ENCODE data around the gene SIRT5. TPM values are rescaled to one million over a fixed set of nuclear protein-coding genes. Genes with fewer than 3 reads are reported as not detected.

Gene SIRT5
- total and polyA plus RNA-seq, 2 donors (not counting 1 experiment from before 2014, with no cell fraction given) = 8.1 to 16.3 TPM

DNA sequence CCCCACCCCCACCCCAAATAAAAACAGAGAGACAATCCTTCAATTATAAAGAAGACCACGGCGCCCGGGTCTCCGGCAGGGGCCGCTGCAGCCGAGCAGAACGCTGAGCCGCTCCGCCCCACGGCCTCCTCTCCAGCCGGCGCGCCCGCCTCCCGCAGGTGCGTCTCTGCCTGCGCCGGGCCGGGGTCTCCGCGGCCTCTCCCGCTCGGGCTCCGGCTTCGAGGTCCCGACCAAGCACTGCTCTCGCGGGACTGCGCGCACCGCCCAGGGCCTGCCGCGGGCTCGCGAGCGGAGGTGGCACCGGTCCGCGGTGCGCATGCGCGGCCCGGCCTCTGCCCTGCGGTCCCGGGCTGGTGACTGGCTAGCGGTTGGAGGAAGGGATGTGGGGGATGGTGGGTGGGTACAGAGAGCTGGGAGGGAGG lies 241 bp upstream of the SIRT5 start:
- DNase-seq (peak; percentile 99), ATAC-seq (ENCODE audit: low read depth) (peak; percentile 89)
- intact Hi-C loops (cut with micrococcal nuclease) = loop anchor here (1.0 to 2.0 kb wide), 10 partner anchors 35 to 245 kb away; partner anchors contain the start of genes GFOD1, MCUR1, NOL7 and TBC1D7
- Mint-ChIP-seq H3K4me3 (peak overlapping the region; percentile 95), H3K27me3 (no peaks in the 10 kb centered on the region), H3K27ac (peak overlapping the region; percentile 98), H3K4me1 (peaks cover 27% of the 10 kb centered on the region), H3K9me3 (ENCODE audit: insufficient read depth) (no peaks in the 10 kb centered on the region)
- ChIA-PET POLR2A (interaction anchor here (0.6 to 2.7 kb wide), 16 partner anchors 36 to 275 kb away, joined by 3 to 31 read pairs (median 3); partner anchors contain the start of genes GFOD1 and NOL7), CTCF (interaction anchor here (0.8 to 5.6 kb wide), 29 partner anchors 14 to 379 kb away, joined by 3 to 53 read pairs (median 7); partner anchors contain the start of genes GFOD1, NOL7, RANBP9 and TBC1D7)
- H3K27me3 ChIP-seq (replicated peaks in 1 of 4; ENCODE audit: control extremely low read depth in 1 of 4, control insufficient read depth in 3 of 4, insufficient read depth in 4 of 4, low read length in 3 of 4) = no peaks in the 10 kb centered on the region
- H3K9ac ChIP-seq (ENCODE audit: low read length) = peak overlapping the region; percentile 91
- H2AFZ ChIP-seq (ENCODE audit: insufficient read depth, low read depth, low read length, poor library complexity, severe bottlenecking) = peak overlapping the region; percentile 96
- H3K4me3 ChIP-seq (ENCODE audit: control extremely low read depth in 1 of 5, extremely low read depth in 1 of 5, insufficient read depth in 1 of 5, low read depth in 2 of 5, low read length in 4 of 5) = peak overlapping the region in 4 of 5 experiments; percentile 80 to 99 (median 84)
- H4K20me1 ChIP-seq (ENCODE audit: control insufficient read depth, insufficient read depth, low read length, poor library complexity, severe bottlenecking) = no peaks in the 10 kb centered on the region
- peaks cover 22% of the 10 kb centered on the region for H3K79me2 ChIP-seq (ENCODE audit: control insufficient read depth, insufficient read depth, low read length)
- H3K36me3 ChIP-seq (replicated peaks in 1 of 2; ENCODE audit: control extremely low read depth in 1 of 2, control insufficient read depth in 1 of 2, extremely low read depth in 1 of 2, insufficient read depth in 2 of 2, low read length in 1 of 2) = peaks cover 0 to 3% of the 10 kb centered on the region in 2 experiments
- peak overlapping the region; percentile 98 for H3K4me2 ChIP-seq (replicated peaks; ENCODE audit: low read depth, low read length, poor library complexity, severe bottlenecking)
- under 1% methylated on average over 44 of the region's 46 CpGs for whole genome bisulfite sequencing (ENCODE audit: insufficient coverage)
- H3K9me3 ChIP-seq (ENCODE audit: control extremely low read depth in 1 of 3, control insufficient read depth in 2 of 3, insufficient read depth in 1 of 3, low read length in 2 of 3) = no peaks in the 10 kb centered on the region
- TF ChIP-seq, protein P1, sequence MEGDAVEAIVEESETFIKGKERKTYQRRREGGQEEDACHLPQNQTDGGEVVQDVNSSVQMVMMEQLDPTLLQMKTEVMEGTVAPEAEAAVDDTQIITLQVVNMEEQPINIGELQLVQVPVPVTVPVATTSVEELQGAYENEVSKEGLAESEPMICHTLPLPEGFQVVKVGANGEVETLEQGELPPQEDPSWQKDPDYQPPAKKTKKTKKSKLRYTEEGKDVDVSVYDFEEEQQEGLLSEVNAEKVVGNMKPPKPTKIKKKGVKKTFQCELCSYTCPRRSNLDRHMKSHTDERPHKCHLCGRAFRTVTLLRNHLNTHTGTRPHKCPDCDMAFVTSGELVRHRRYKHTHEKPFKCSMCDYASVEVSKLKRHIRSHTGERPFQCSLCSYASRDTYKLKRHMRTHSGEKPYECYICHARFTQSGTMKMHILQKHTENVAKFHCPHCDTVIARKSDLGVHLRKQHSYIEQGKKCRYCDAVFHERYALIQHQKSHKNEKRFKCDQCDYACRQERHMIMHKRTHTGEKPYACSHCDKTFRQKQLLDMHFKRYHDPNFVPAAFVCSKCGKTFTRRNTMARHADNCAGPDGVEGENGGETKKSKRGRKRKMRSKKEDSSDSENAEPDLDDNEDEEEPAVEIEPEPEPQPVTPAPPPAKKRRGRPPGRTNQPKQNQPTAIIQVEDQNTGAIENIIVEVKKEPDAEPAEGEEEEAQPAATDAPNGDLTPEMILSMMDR (IDR thresholded peaks at IDR 0.05) = peak; percentile 48
- TF ChIP-seq EZH2 (IDR thresholded peaks at IDR 0.05; ENCODE audit: borderline replicate concordance, insufficient read depth, low read depth, low read length, poor library complexity, severe bottlenecking) = no peak
- H3K4me1 ChIP-seq (ENCODE audit: control insufficient read depth in 2 of 2, insufficient read depth in 2 of 2, low read length in 2 of 2) = peaks cover 15 to 16% of the 10 kb centered on the region in 2 donors
- H3K27ac ChIP-seq (ENCODE audit: low read length in 2 of 2) = peak overlapping the region; percentile 87 to 94

DNA sequence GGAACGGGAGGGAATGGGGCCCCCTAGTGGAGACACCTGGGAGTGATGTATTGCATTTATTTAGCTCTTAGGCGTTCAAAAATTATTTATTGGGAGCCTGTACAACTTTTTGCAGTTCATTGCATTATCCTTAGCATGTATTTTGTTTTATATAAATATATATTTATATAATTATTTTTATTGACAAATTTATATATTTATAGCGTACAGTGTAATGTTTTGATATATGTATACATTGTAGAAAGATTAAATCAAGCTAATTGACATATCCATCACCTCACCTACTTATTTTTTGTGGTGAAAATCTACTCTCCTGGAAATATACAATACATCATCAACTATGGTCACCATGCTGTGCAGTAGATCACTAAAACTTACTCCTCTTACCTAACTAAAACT lies 975 bp downstream of the SIRT5 start:
- Mint-ChIP-seq H3K9me3 (ENCODE audit: insufficient read depth) (no peaks in the 10 kb centered on the region), H3K4me3 (peak overlapping the region; percentile 95), H3K27ac (peak overlapping the region; percentile 98), H3K4me1 (peaks cover 27% of the 10 kb centered on the region), H3K27me3 (no peaks in the 10 kb centered on the region)
- H3K4me2 ChIP-seq (replicated peaks; ENCODE audit: low read depth, low read length, poor library complexity, severe bottlenecking) = peak overlapping the region; percentile 98
- CTCF ChIA-PET = interaction anchor here (0.7 to 5.6 kb wide), 31 partner anchors 9 to 380 kb away, joined by 3 to 53 read pairs (median 7); partner anchors contain the start of genes GFOD1, NOL7, RANBP9 and TBC1D7
- peak overlapping the region; percentile 87 to 94 for H3K27ac ChIP-seq (ENCODE audit: low read length in 2 of 2)
- ATAC-seq (ENCODE audit: low read depth) (peak; percentile 0), DNase-seq (no peak)
- POLR2A ChIA-PET = interaction anchor here (0.7 to 2.7 kb wide), 12 partner anchors 32 to 302 kb away, joined by 3 to 31 read pairs (median 3); partner anchors contain the start of genes GFOD1 and NOL7
- intact Hi-C loops (cut with micrococcal nuclease) = loop anchor here (1.0 to 2.0 kb wide), 5 partner anchors 37 to 247 kb away; partner anchors contain the start of gene TBC1D7
- H4K20me1 ChIP-seq (ENCODE audit: control insufficient read depth, insufficient read depth, low read length, poor library complexity, severe bottlenecking) = no peaks in the 10 kb centered on the region
- H3K4me1 ChIP-seq (ENCODE audit: control insufficient read depth in 2 of 2, insufficient read depth in 2 of 2, low read length in 2 of 2) = peaks cover 15 to 16% of the 10 kb centered on the region in 2 donors
- no peaks in the 10 kb centered on the region for H3K27me3 ChIP-seq (replicated peaks in 1 of 4; ENCODE audit: control extremely low read depth in 1 of 4, control insufficient read depth in 3 of 4, insufficient read depth in 4 of 4, low read length in 3 of 4)
- H3K9ac ChIP-seq (ENCODE audit: low read length) = peak overlapping the region; percentile 91
- TF ChIP-seq, protein P1 (IDR thresholded peaks at IDR 0.05) = peak; percentile 56
- no peak for TF ChIP-seq EZH2 (IDR thresholded peaks at IDR 0.05; ENCODE audit: borderline replicate concordance, insufficient read depth, low read depth, low read length, poor library complexity, severe bottlenecking)
- H3K9me3 ChIP-seq (ENCODE audit: control extremely low read depth in 1 of 3, control insufficient read depth in 2 of 3, insufficient read depth in 1 of 3, low read length in 2 of 3) = no peaks in the 10 kb centered on the region
- WGBS (ENCODE audit: insufficient coverage) = no CpG with 5 or more reads among the region's 3 CpGs
- peak overlapping the region; percentile 96 for H2AFZ ChIP-seq (ENCODE audit: insufficient read depth, low read depth, low read length, poor library complexity, severe bottlenecking)
- peaks cover 0 to 8% of the 10 kb centered on the region in 2 experiments for H3K36me3 ChIP-seq (replicated peaks in 1 of 2; ENCODE audit: control extremely low read depth in 1 of 2, control insufficient read depth in 1 of 2, extremely low read depth in 1 of 2, insufficient read depth in 2 of 2, low read length in 1 of 2)
- H3K4me3 ChIP-seq (ENCODE audit: control extremely low read depth in 1 of 5, extremely low read depth in 1 of 5, insufficient read depth in 1 of 5, low read depth in 2 of 5, low read length in 4 of 5) = peak overlapping the region in 4 of 5 experiments; percentile 80 to 99 (median 84)
- peaks cover 22% of the 10 kb centered on the region for H3K79me2 ChIP-seq (ENCODE audit: control insufficient read depth, insufficient read depth, low read length)

All from B cell (primary cell).